ENCODE measurements around the gene NELFCD.
A peak's percentile ranks its signal among the peaks of the same experiment; 100 is the strongest.

The NELFCD gene

GRCh38 chr20:58973866-58974265 is 7.2 kb upstream of the NELFCD start:
- H3K4me3 ChIP-seq (replicated peaks; ENCODE audit: insufficient read depth, low read length) = no peak overlapping the region
- H3K27me3 ChIP-seq (ENCODE audit: insufficient read depth, poor library complexity, severe bottlenecking) = no peaks in the 10 kb centered on the region
- TF ChIP-seq SPI1 (IDR thresholded peaks at IDR 0.05; ENCODE audit: borderline replicate concordance, low read depth) = peak; percentile 78
- no peak for TF ChIP-seq GABPA (IDR thresholded peaks at IDR 0.05; ENCODE audit: low read depth)
- H3K27ac ChIP-seq (replicated peaks) = no peak overlapping the region
- peak in 1 of 2 experiments; percentile 26 for DNase-seq (ENCODE audit: low read depth in 1 of 2, low spot score in 1 of 2)

GRCh38 chr20:58975353-58975752 is 5.7 kb upstream of the NELFCD start:
- Histone ChIP-seq H3K27me3 (ENCODE audit: insufficient read depth, poor library complexity, severe bottlenecking) (no peaks in the 10 kb centered on the region), H3K27ac (replicated peaks) (no peak overlapping the region), H3K4me3 (replicated peaks; ENCODE audit: insufficient read depth, low read length) (no peak overlapping the region)
- no peak for TF ChIP-seq CTCF (IDR thresholded peaks at IDR 0.05; ENCODE audit: insufficient read depth, low read length)
- no peak for TF ChIP-seq SPI1 (IDR thresholded peaks at IDR 0.05; ENCODE audit: borderline replicate concordance, low read depth)
- no peak for TF ChIP-seq GABPA (IDR thresholded peaks at IDR 0.05; ENCODE audit: low read depth)
- TF ChIP-seq POLR2AphosphoS5 (IDR thresholded peaks at IDR 0.05; ENCODE audit: low read depth) = no peak
- TF ChIP-seq REST (IDR thresholded peaks at IDR 0.05; ENCODE audit: insufficient replicate concordance, low read depth) = no peak
- DNase-seq (ENCODE audit: low read depth in 1 of 2, low spot score in 1 of 2) = no peak

GRCh38 chr20:58976061-58976730 is 4.9 kb upstream of the NELFCD start:
- no peak overlapping the region for H3K4me3 ChIP-seq (replicated peaks; ENCODE audit: insufficient read depth, low read length)
- no peak for DNase-seq (ENCODE audit: low read depth in 1 of 2, low spot score in 1 of 2)
- TF ChIP-seq POLR2AphosphoS5 (IDR thresholded peaks at IDR 0.05; ENCODE audit: low read depth) (no peak), SPI1 (IDR thresholded peaks at IDR 0.05; ENCODE audit: borderline replicate concordance, low read depth) (no peak), CTCF (IDR thresholded peaks at IDR 0.05; ENCODE audit: insufficient read depth, low read length) (no peak), REST (IDR thresholded peaks at IDR 0.05; ENCODE audit: insufficient replicate concordance, low read depth) (no peak), GABPA (IDR thresholded peaks at IDR 0.05; ENCODE audit: low read depth) (no peak)
- H3K27me3 ChIP-seq (ENCODE audit: insufficient read depth, poor library complexity, severe bottlenecking) = no peaks in the 10 kb centered on the region
- no peak overlapping the region for H3K27ac ChIP-seq (replicated peaks)

- H3K4me3 ChIP-seq (replicated peaks; ENCODE audit: insufficient read depth, low read length) = no peak overlapping the region
- TF ChIP-seq REST (IDR thresholded peaks at IDR 0.05; ENCODE audit: insufficient replicate concordance, low read depth) = no peak
- no peak for TF ChIP-seq GABPA (IDR thresholded peaks at IDR 0.05; ENCODE audit: low read depth)
- TF ChIP-seq CTCF (IDR thresholded peaks at IDR 0.05; ENCODE audit: insufficient read depth, low read length) = no peak
- TF ChIP-seq SPI1 (IDR thresholded peaks at IDR 0.05; ENCODE audit: borderline replicate concordance, low read depth) = no peak
- no peak for TF ChIP-seq POLR2AphosphoS5 (IDR thresholded peaks at IDR 0.05; ENCODE audit: low read depth)
- H3K27me3 ChIP-seq (ENCODE audit: insufficient read depth, poor library complexity, severe bottlenecking) = no peaks in the 10 kb centered on the region
- no peak for DNase-seq (ENCODE audit: low read depth in 1 of 2, low spot score in 1 of 2)
- no peak overlapping the region for H3K27ac ChIP-seq (replicated peaks)
Observed at GRCh38 chr20:58978351-58979190, 2.5 kb upstream of the NELFCD start.
